Measurements from ENCODE around the gene FAR2.

The FAR2 gene

DNA sequence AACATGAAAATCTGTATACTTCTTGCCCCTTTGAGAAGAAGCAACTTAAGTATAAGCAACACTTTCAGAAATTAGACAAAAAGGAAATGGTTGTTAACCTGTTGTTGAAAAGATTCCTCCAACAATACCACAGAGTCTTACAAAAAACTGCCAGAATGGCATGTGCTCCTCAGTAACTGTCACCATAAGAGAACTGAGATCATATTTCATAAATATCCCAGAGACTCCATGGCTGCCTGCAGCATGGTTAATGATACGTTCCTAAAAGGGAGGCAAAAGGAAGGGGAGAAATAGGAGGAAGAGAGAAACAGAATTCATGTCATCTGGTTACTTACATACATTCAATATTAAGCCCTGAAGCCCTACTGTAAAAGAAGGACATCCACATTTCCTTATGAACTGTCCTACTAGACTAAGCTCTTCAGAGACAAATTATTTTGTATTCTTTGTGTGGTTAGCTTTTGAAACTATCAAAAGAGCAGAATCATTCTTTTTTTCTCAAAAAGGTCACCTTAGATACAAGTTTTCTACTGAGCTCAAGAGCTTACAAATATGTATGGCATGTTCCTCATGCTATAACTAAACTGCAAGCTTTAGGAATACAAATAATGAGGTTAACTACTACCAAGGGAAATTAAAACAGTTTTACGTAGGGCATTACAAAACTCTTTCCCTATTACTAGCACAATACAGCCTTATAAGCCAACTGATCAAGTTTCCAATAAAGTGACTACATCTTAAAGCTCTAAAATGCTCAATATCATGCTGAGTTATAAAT is 194.1 kb downstream of the FAR2 start:
- TF ChIP-seq NFRKB (IDR thresholded peaks at IDR 0.05) (no peak), L3MBTL2 (conservative IDR thresholded peaks at IDR 0.05) (no peak)
- POLR2A ChIA-PET: no interaction called here
- CTCF ChIA-PET: interaction anchor here (0.6 kb wide), 1 partner anchor 790 kb away, joined by 5 read pairs; no protein-coding TSS in a partner anchor
- DNase-seq (ENCODE audit: extremely low spot score): no peak

GRCh38 chr12:29346769-29347421 is 197.8 kb downstream of the FAR2 start:
- ChIA-PET POLR2A (no interaction called here), CTCF (interaction anchor here (0.6 kb wide), 1 partner anchor 944 kb away, joined by 3 read pairs; no protein-coding TSS in a partner anchor)
- no peak for TF ChIP-seq ELF4 (IDR thresholded peaks at IDR 0.05)
- no peak for TF ChIP-seq CTBP1 (IDR thresholded peaks at IDR 0.05; ENCODE audit: borderline replicate concordance)
- no peak for TF ChIP-seq NFRKB (IDR thresholded peaks at IDR 0.05)
- TF ChIP-seq FOXM1 (IDR thresholded peaks at IDR 0.05; ENCODE audit: borderline replicate concordance): no peak
- TF ChIP-seq ARNT (IDR thresholded peaks at IDR 0.05): no peak
- TF ChIP-seq HDGF (IDR thresholded peaks at IDR 0.05; ENCODE audit: borderline replicate concordance): no peak
- TF ChIP-seq SP1 (IDR thresholded peaks at IDR 0.05): no peak
- TF ChIP-seq SUZ12 (IDR thresholded peaks at IDR 0.05): no peak
- TF ChIP-seq L3MBTL2 (conservative IDR thresholded peaks at IDR 0.05): no peak
- TF ChIP-seq LEF1 (IDR thresholded peaks at IDR 0.05; ENCODE audit: borderline replicate concordance): no peak
- no peak for TF ChIP-seq BHLHE40 (IDR thresholded peaks at IDR 0.05; ENCODE audit: borderline replicate concordance)
- TF ChIP-seq FOXA1 (IDR thresholded peaks at IDR 0.05): no peak
- TF ChIP-seq, protein P1, sequence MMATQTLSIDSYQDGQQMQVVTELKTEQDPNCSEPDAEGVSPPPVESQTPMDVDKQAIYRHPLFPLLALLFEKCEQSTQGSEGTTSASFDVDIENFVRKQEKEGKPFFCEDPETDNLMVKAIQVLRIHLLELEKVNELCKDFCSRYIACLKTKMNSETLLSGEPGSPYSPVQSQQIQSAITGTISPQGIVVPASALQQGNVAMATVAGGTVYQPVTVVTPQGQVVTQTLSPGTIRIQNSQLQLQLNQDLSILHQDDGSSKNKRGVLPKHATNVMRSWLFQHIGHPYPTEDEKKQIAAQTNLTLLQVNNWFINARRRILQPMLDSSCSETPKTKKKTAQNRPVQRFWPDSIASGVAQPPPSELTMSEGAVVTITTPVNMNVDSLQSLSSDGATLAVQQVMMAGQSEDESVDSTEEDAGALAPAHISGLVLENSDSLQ (IDR thresholded peaks at IDR 0.05): no peak
- no peak for TF ChIP-seq ZNF384 (IDR thresholded peaks at IDR 0.05)
- no peak for TF ChIP-seq TARDBP (IDR thresholded peaks at IDR 0.05)
- TF ChIP-seq FOXK2 (IDR thresholded peaks at IDR 0.05): no peak
- no peak for DNase-seq (ENCODE audit: extremely low spot score)

DNA sequence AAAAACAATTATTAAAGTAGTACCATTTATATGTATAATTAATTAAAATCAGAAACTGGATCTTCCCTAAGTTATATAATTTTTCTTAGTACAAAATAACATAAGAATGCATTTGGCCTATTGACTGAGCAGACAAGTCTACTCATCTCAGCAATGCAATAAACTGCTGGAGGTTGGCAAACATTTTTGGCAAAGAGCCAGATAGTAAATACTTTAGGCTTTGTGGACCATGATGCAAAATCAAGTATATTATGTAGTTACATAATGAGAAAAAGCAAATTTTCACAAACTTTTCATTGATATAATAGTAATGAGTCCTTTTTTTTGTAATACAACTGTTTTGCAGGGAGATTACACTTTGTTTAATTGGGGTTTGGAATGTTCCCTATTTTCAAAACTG is 201.0 kb downstream of the FAR2 start:
- ChIA-PET POLR2A (no interaction called here), CTCF (no interaction called here)
- DNase-seq (ENCODE audit: extremely low spot score): peak; percentile 4
- TF ChIP-seq TARDBP (IDR thresholded peaks at IDR 0.05): no peak
- no peak for TF ChIP-seq FOXK2 (IDR thresholded peaks at IDR 0.05)
- TF ChIP-seq L3MBTL2 (conservative IDR thresholded peaks at IDR 0.05): no peak
- no peak for TF ChIP-seq BHLHE40 (IDR thresholded peaks at IDR 0.05; ENCODE audit: borderline replicate concordance)
- TF ChIP-seq ZNF384 (IDR thresholded peaks at IDR 0.05): no peak
- no peak for TF ChIP-seq SUZ12 (IDR thresholded peaks at IDR 0.05)

DNA sequence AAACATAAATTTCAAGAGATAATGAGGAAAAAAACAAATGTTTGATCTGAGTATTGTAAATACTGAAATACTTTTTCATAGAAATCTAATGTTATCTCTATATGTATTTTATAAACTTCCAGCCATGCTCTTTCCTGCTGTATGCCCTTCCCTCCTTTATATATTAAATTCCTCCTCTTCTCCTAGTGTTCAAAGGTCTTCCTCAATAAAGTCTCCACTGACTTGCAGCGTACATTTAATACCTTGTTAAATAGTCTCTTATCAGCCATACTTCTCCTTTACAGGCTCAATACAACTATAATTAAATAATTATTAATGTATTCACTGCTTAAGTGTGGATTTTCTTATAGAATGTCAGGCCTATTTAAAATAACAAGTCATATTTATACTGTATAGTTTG is 205.9 kb downstream of the FAR2 start:
- TF ChIP-seq SUZ12 (IDR thresholded peaks at IDR 0.05) (no peak), HDGF (IDR thresholded peaks at IDR 0.05; ENCODE audit: borderline replicate concordance) (no peak)
- TF ChIP-seq, protein P1 (IDR thresholded peaks at IDR 0.05): no peak
- POLR2A ChIA-PET: no interaction called here
- CTCF ChIA-PET: no interaction called here
- no peak for DNase-seq (ENCODE audit: extremely low spot score)

GRCh38 chr12:29365091-29365490 is 216.0 kb downstream of the FAR2 start:
- ChIA-PET POLR2A (no interaction called here), CTCF (no interaction called here)
- no peak for DNase-seq (ENCODE audit: extremely low spot score)
- no peak for TF ChIP-seq FOXK2 (IDR thresholded peaks at IDR 0.05)
- no peak for TF ChIP-seq CTBP1 (IDR thresholded peaks at IDR 0.05; ENCODE audit: borderline replicate concordance)
- TF ChIP-seq BHLHE40 (IDR thresholded peaks at IDR 0.05; ENCODE audit: borderline replicate concordance): no peak
- no peak for TF ChIP-seq TARDBP (IDR thresholded peaks at IDR 0.05)
- no peak for TF ChIP-seq HDGF (IDR thresholded peaks at IDR 0.05; ENCODE audit: borderline replicate concordance)
- TF ChIP-seq FOXM1 (IDR thresholded peaks at IDR 0.05; ENCODE audit: borderline replicate concordance): no peak
- no peak for TF ChIP-seq SUZ12 (IDR thresholded peaks at IDR 0.05)
- no peak for TF ChIP-seq ARNT (IDR thresholded peaks at IDR 0.05)
- TF ChIP-seq NFRKB (IDR thresholded peaks at IDR 0.05): no peak
- TF ChIP-seq ZNF384 (IDR thresholded peaks at IDR 0.05): no peak
- TF ChIP-seq SP1 (IDR thresholded peaks at IDR 0.05): no peak
- no peak for TF ChIP-seq FOXA1 (IDR thresholded peaks at IDR 0.05)
- TF ChIP-seq, protein P1 (IDR thresholded peaks at IDR 0.05): no peak
- no peak for TF ChIP-seq L3MBTL2 (conservative IDR thresholded peaks at IDR 0.05)
- TF ChIP-seq ELF4 (IDR thresholded peaks at IDR 0.05): no peak
- TF ChIP-seq LEF1 (IDR thresholded peaks at IDR 0.05; ENCODE audit: borderline replicate concordance): no peak

- no peak for TF ChIP-seq ELF4 (IDR thresholded peaks at IDR 0.05)
- TF ChIP-seq HDGF (IDR thresholded peaks at IDR 0.05; ENCODE audit: borderline replicate concordance): no peak
- TF ChIP-seq NFRKB (IDR thresholded peaks at IDR 0.05): no peak
- no peak for TF ChIP-seq SUZ12 (IDR thresholded peaks at IDR 0.05)
- no peak for TF ChIP-seq FOXA1 (IDR thresholded peaks at IDR 0.05)
- TF ChIP-seq FOXM1 (IDR thresholded peaks at IDR 0.05; ENCODE audit: borderline replicate concordance): no peak
- no peak for TF ChIP-seq FOXK2 (IDR thresholded peaks at IDR 0.05)
- TF ChIP-seq, protein P1 (IDR thresholded peaks at IDR 0.05): no peak
- TF ChIP-seq BHLHE40 (IDR thresholded peaks at IDR 0.05; ENCODE audit: borderline replicate concordance): no peak
- no peak for TF ChIP-seq TARDBP (IDR thresholded peaks at IDR 0.05)
- POLR2A ChIA-PET: no interaction called here
- CTCF ChIA-PET: no interaction called here
- DNase-seq (ENCODE audit: extremely low spot score): no peak
These were observed 224.9 kb downstream of the FAR2 start for GRCh38 chr12:29374012-29374411.

Measured in HEK293T (cell line).